Neural progenitor cell (in vitro differentiated cells): ENCODE results near the gene SPSB2. TPM values are rescaled to one million over a fixed set of nuclear protein-coding genes. Genes with fewer than 3 reads are reported as not detected.
"Not testable (repeated sequence)": the region's sequence is repeated elsewhere in the genome, so short reads cannot be mapped to it uniquely, and the experiment has no call there.

Experiments used
- DNase-seq: peaks from one replicate; pipeline ENCODE4 v3.0.0-alpha.2; 2016; ENCODE audit warnings: low spot score
- H2AFZ ChIP-seq: fragments of 200-600 bp; sonication (generic); replicated peaks from 2 replicates; pipeline ENCODE4 v1.6.1; 2016; ENCODE audit warnings: antibody characterized with exemption
- H3F3A ChIP-seq: fragments of 200-600 bp; sonication (generic); 2 replicates; pipeline ENCODE4 v1.6.1; 2016; ENCODE audit warnings: antibody characterized with exemption, low read depth
- H3K27ac ChIP-seq: fragments of 200-600 bp; sonication (generic); 2 replicates; pipeline ENCODE4 v1.5.1; 2016; ENCODE audit warnings: mild to moderate bottlenecking
- H3K27me3 ChIP-seq: fragments of 200-600 bp; sonication (generic); 2 replicates; pipeline ENCODE4 v1.6.1; 2016; ENCODE audit warnings: mild to moderate bottlenecking, moderate library complexity
- H3K36me3 ChIP-seq: fragments of 200-600 bp; sonication (generic); 2 replicates; pipeline ENCODE4 v1.5.1; 2016
- H3K4me1 ChIP-seq: fragments of 200-600 bp; sonication (generic); 2 replicates; pipeline ENCODE4 v1.6.1; 2016; ENCODE audit warnings: mixed run types
- H3K4me2 ChIP-seq: fragments of 200-600 bp; sonication (generic); 2 replicates; pipeline ENCODE4 v1.6.1; 2016
- H3K4me3 ChIP-seq: fragments of 200-600 bp; sonication (generic); 2 replicates; pipeline ENCODE4 v1.5.1; 2016
- H3K79me2 ChIP-seq: fragments of 200-600 bp; sonication (generic); 2 replicates; pipeline ENCODE4 v1.6.1; 2016; ENCODE audit warnings: low read depth
- H3K9ac ChIP-seq: fragments of 200-600 bp; sonication (generic); 2 replicates; pipeline ENCODE4 v1.6.1; 2016
- H3K9me3 ChIP-seq: fragments of 200-600 bp; sonication (generic); 2 replicates; pipeline ENCODE4 v1.5.1; 2016; ENCODE audit warnings: low read depth
- H4K20me1 ChIP-seq: fragments of 200-600 bp; sonication (generic); 2 replicates; pipeline ENCODE4 v1.6.1; 2016; ENCODE audit warnings: low read depth
- H3K27ac Mint-ChIP-seq: 3 replicates; pipeline ENCODE4 v1.8.0; 2021; ENCODE audit warnings: mixed read lengths
- H3K27me3 Mint-ChIP-seq: 2 replicates; pipeline ENCODE4 v1.8.0; 2022; ENCODE audit warnings: low read depth, mild to moderate bottlenecking, inconsistent platforms, moderate library complexity, mixed read lengths; ENCODE audit not compliant: insufficient read depth
- H3K36me3 Mint-ChIP-seq: 3 replicates; pipeline ENCODE4 v1.8.0; 2021; ENCODE audit warnings: mixed read lengths
- H3K4me1 Mint-ChIP-seq: 3 replicates; pipeline ENCODE4 v1.8.0; 2021; ENCODE audit warnings: mixed read lengths
- H3K4me3 Mint-ChIP-seq: 3 replicates; pipeline ENCODE4 v1.8.0; 2021; ENCODE audit warnings: mild to moderate bottlenecking, moderate library complexity, mixed read lengths
- H3K9me3 Mint-ChIP-seq: 3 replicates; pipeline ENCODE4 v1.8.0; 2020; ENCODE audit warnings: mixed read lengths
- EZH2 ChIP-seq: fragments of 200-600 bp; sonication (generic); IDR thresholded peaks from 2 replicates; pipeline ENCODE4 v1.6.1; 2017; ENCODE audit warnings: antibody characterized with exemption, mild to moderate bottlenecking, moderate library complexity
- EZH2phosphoT487 ChIP-seq: fragments of 200-600 bp; sonication (generic); IDR thresholded peaks from 2 replicates; pipeline ENCODE4 v1.6.1; 2017; ENCODE audit warnings: antibody characterized with exemption
- total RNA-seq: library from RNA; depleted of rRNA; stranded (reverse); fragments of >200 nt; gene quantifications from 2 replicates; pipeline ENCODE4 v1.2.3, GENCODE V29; 2015; ENCODE audit warnings: low replicate concordance
- TF ChIP-seq, protein P1 (sequence below): fragments of 200-600 bp; sonication (generic); IDR thresholded peaks from 2 replicates; pipeline ENCODE4 v1.5.1; 2017; ENCODE audit warnings: antibody characterized with exemption, mild to moderate bottlenecking

SPSB2 gene
- total RNA-seq, 1 donor from 2014 or later: 0.65 TPM

DNA sequence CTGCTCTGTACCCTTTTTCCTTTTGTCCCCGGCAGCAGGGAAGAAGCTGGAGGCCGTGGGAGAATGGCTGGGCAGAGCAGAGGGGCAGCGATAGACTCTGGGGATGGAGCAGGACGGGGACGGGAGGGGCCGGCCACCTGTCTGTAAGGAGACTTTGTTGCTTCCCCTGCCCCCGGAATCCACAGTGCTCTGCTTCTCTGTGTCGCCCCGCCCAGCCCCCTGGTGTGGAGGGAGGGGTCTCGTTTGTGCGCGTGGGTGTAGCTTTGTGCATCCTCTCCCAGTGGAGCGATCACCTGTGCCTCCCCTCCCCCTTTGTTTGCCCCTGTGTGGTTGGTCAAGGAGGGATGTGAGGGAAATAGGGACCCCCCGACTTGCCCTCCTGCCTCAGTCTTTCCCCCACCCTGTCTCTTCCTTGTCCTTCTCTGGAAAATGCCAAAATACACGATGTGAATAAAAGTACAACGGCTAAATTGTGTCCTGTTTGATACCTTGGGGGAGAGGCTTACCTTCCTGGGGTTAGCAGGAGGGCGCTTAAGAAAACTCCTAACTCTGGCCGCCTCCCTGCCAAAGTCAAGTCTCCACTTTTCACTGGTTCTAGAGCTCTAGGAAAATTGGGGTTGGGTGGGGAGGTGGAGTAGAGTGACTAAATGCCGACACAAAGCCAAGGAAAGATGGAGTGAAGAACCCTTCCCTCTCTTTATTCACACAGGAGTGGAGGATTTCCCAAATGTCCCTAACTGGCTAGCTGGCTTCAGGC, 6.8 kb downstream of the SPSB2 start:
- Histone ChIP-seq H3K79me2 (peaks cover 36% of the 10 kb centered on the region), H2AFZ (no peak overlapping the region), H3F3A (peaks cover 57% of the 10 kb centered on the region), H3K4me1 (peaks cover 16% of the 10 kb centered on the region), H4K20me1 (peaks cover 39% of the 10 kb centered on the region), H3K36me3 (no peaks in the 10 kb centered on the region), H3K9me3 (no peaks in the 10 kb centered on the region), H3K27ac (no peak overlapping the region), H3K4me2 (peak overlapping the region; percentile 100), H3K4me3 (peak overlapping the region; percentile 96), H3K27me3 (no peaks in the 10 kb centered on the region), H3K9ac (no peak overlapping the region)
- H3K36me3 Mint-ChIP-seq: peaks cover 49% of the 10 kb centered on the region
- peaks cover 17% of the 10 kb centered on the region for H3K27me3 Mint-ChIP-seq
- peaks cover 38% of the 10 kb centered on the region for H3K4me1 Mint-ChIP-seq
- H3K27ac Mint-ChIP-seq: no peak overlapping the region
- DNase-seq: peak; percentile 31
- no peaks in the 10 kb centered on the region for H3K9me3 Mint-ChIP-seq
- no peak for TF ChIP-seq EZH2
- peak overlapping the region; percentile 96 for H3K4me3 Mint-ChIP-seq

DNA sequence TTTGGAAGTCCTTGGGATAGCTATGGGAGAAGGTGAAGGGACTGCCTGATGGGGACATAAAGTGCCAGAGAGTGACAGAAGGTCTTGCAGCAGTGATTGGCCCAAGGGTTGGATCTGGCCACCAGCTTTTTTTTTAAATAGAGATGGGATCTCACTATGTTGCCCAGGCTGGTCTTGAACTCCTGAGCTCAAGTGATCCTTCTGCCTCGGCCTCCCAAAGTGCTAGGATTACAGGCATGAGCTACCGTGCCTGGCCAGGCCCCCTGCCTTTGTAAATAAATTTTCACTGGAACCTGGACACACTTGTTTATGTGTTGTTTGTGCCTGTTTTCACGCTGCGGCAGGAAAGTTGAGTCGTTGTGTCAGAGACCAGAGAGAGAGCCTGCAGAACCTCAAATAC, 7.8 kb downstream of the SPSB2 start:
- not testable (repeated sequence) for H3K4me3 ChIP-seq, H3K27me3 ChIP-seq, H3K27ac Mint-ChIP-seq, H2AFZ ChIP-seq, H3K9ac ChIP-seq, DNase-seq, H3K4me2 ChIP-seq, H3K9me3 Mint-ChIP-seq, H3K36me3 ChIP-seq, H3K27ac ChIP-seq, H3K9me3 ChIP-seq
- Mint-ChIP-seq H3K36me3 (peaks cover 50% of the 10 kb centered on the region), H3K4me1 (peaks cover 34% of the 10 kb centered on the region), H3K27me3 (peaks cover 15% of the 10 kb centered on the region), H3K4me3 (peak overlapping the region; percentile 70)
- peaks cover 47% of the 10 kb centered on the region for H3F3A ChIP-seq
- peaks cover 28% of the 10 kb centered on the region for H4K20me1 ChIP-seq
- peaks cover 16% of the 10 kb centered on the region for H3K4me1 ChIP-seq
- peaks cover 30% of the 10 kb centered on the region for H3K79me2 ChIP-seq

DNA sequence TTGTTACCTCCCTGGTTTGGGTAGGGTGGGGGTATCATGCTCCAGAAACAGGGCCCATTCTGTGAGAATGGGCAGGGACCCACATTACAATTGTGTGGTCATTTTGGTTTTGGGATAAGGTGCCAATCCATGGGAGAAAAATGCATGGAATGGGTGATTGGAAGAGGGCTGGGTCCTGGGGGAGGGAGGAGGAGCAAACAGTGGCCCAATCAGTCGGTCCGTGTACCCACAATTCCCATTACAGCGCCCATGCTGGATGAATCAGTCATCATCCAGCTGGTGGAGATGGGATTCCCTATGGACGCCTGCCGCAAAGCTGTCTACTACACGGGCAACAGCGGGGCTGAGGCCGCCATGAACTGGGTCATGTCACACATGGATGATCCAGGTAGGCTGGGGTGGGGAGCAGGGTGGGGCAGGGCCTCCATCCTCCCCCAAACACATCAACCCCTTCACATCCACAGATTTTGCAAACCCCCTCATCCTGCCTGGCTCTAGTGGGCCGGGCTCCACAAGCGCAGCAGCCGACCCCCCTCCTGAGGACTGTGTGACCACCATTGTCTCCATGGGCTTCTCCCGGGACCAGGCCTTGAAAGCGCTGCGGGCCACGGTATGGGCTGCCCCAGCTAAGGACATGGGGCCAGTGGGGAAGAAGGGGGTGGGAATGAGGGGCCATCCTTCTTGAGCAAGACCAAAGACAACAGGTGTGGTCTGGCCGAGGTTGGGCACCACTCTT, 9.3 kb downstream of the SPSB2 start:
- Histone ChIP-seq H3K4me2 (no peak overlapping the region), H3K4me3 (no peak overlapping the region), H3K9ac (no peak overlapping the region), H3K27ac (no peak overlapping the region), H3K36me3 (no peaks in the 10 kb centered on the region), H3F3A (peaks cover 32% of the 10 kb centered on the region), H2AFZ (no peak overlapping the region), H3K9me3 (no peaks in the 10 kb centered on the region), H3K79me2 (peaks cover 15% of the 10 kb centered on the region), H4K20me1 (peaks cover 13% of the 10 kb centered on the region), H3K4me1 (peaks cover 10% of the 10 kb centered on the region), H3K27me3 (no peaks in the 10 kb centered on the region)
- no peak for DNase-seq
- Mint-ChIP-seq H3K27ac (no peak overlapping the region), H3K36me3 (peaks cover 40% of the 10 kb centered on the region), H3K4me1 (peaks cover 21% of the 10 kb centered on the region), H3K27me3 (peaks cover 8% of the 10 kb centered on the region), H3K9me3 (no peaks in the 10 kb centered on the region), H3K4me3 (no peak overlapping the region)
- TF ChIP-seq EZH2: no peak
- TF ChIP-seq, protein P1, sequence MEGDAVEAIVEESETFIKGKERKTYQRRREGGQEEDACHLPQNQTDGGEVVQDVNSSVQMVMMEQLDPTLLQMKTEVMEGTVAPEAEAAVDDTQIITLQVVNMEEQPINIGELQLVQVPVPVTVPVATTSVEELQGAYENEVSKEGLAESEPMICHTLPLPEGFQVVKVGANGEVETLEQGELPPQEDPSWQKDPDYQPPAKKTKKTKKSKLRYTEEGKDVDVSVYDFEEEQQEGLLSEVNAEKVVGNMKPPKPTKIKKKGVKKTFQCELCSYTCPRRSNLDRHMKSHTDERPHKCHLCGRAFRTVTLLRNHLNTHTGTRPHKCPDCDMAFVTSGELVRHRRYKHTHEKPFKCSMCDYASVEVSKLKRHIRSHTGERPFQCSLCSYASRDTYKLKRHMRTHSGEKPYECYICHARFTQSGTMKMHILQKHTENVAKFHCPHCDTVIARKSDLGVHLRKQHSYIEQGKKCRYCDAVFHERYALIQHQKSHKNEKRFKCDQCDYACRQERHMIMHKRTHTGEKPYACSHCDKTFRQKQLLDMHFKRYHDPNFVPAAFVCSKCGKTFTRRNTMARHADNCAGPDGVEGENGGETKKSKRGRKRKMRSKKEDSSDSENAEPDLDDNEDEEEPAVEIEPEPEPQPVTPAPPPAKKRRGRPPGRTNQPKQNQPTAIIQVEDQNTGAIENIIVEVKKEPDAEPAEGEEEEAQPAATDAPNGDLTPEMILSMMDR: no peak
- no peak for TF ChIP-seq EZH2phosphoT487

DNA sequence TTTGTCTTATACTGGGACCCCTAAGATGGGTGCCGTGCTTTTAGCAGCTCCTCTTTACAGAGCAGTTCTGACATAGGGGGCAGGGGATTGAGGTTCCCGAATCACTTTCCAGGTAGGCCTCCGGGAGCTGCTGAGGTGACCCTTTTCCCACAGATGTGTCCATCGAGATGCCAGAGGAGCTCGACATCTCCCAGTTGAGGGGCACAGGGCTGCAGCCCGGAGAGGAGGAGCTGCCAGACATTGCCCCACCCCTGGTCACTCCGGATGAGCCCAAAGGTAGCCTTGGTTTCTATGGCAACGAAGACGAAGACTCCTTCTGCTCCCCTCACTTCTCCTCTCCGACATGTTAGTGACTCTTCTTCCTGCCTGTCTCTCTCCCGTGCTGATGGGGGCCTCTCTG, 10.1 kb downstream of the SPSB2 start:
- Histone ChIP-seq H2AFZ (no peak overlapping the region), H3K9me3 (no peaks in the 10 kb centered on the region), H3K27me3 (no peaks in the 10 kb centered on the region), H3K79me2 (peaks cover 8% of the 10 kb centered on the region), H3F3A (peaks cover 24% of the 10 kb centered on the region), H3K4me3 (no peak overlapping the region), H3K9ac (no peak overlapping the region), H3K27ac (no peak overlapping the region), H3K4me1 (peaks cover 10% of the 10 kb centered on the region), H4K20me1 (peaks cover 6% of the 10 kb centered on the region), H3K4me2 (no peak overlapping the region), H3K36me3 (no peaks in the 10 kb centered on the region)
- Mint-ChIP-seq H3K4me1 (peaks cover 16% of the 10 kb centered on the region), H3K4me3 (no peak overlapping the region), H3K36me3 (peaks cover 40% of the 10 kb centered on the region), H3K27me3 (peaks cover 5% of the 10 kb centered on the region), H3K9me3 (no peaks in the 10 kb centered on the region), H3K27ac (no peak overlapping the region)
- no peak for DNase-seq
- TF ChIP-seq EZH2: no peak
- no peak for TF ChIP-seq EZH2phosphoT487
- TF ChIP-seq, protein P1: no peak
